ENCODE data around the gene BTBD3. TPM values are rescaled to one million over a fixed set of nuclear protein-coding genes. Genes with fewer than 3 reads are reported as not detected.
A peak's percentile ranks its signal among the peaks of the same experiment; 100 is the strongest.

The BTBD3 gene
- total RNA-seq, 2 donors from 2014 or later, result 81.7 to 115 TPM

- Mint-ChIP-seq H3K4me1 (peaks cover 17% of the 10 kb centered on the region), H3K27ac (peak overlapping the region; percentile 36), H3K4me3 (no peak overlapping the region), H3K36me3 (ENCODE audit: low read depth) (peaks cover 41% of the 10 kb centered on the region), H3K27me3 (ENCODE audit: insufficient read depth) (no peaks in the 10 kb centered on the region), H3K9me3 (no peaks in the 10 kb centered on the region)
- Histone ChIP-seq H3K27me3 (ENCODE audit: control insufficient read depth, insufficient read depth, low read length, poor library complexity, severe bottlenecking) (no peaks in the 10 kb centered on the region), H3K36me3 (ENCODE audit: control insufficient read depth, insufficient read depth, low read length) (peaks cover 57% of the 10 kb centered on the region), H3K9ac (ENCODE audit: extremely low read depth, low read length, poor library complexity, severe bottlenecking) (no peak overlapping the region), H3K4me1 (ENCODE audit: control insufficient read depth, insufficient read depth, low read length) (peaks cover 3% of the 10 kb centered on the region), H3K27ac (ENCODE audit: low read depth, low read length) (no peak overlapping the region), H3K4me3 (ENCODE audit: low read length) (no peak overlapping the region), H3K9me3 (ENCODE audit: control insufficient read depth, low read length) (no peaks in the 10 kb centered on the region)
- TF ChIP-seq, protein P1, sequence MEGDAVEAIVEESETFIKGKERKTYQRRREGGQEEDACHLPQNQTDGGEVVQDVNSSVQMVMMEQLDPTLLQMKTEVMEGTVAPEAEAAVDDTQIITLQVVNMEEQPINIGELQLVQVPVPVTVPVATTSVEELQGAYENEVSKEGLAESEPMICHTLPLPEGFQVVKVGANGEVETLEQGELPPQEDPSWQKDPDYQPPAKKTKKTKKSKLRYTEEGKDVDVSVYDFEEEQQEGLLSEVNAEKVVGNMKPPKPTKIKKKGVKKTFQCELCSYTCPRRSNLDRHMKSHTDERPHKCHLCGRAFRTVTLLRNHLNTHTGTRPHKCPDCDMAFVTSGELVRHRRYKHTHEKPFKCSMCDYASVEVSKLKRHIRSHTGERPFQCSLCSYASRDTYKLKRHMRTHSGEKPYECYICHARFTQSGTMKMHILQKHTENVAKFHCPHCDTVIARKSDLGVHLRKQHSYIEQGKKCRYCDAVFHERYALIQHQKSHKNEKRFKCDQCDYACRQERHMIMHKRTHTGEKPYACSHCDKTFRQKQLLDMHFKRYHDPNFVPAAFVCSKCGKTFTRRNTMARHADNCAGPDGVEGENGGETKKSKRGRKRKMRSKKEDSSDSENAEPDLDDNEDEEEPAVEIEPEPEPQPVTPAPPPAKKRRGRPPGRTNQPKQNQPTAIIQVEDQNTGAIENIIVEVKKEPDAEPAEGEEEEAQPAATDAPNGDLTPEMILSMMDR (conservative IDR thresholded peaks at IDR 0.05), result no peak
- DNase-seq, result no peak
- 90 to 91% methylated on average over 2 to 4 of the region's 4 CpGs for WGBS, 2 experiments (ENCODE audit: insufficient coverage in 1 of 2, insufficient read length in 1 of 2)
These were observed 8.8 kb downstream of the BTBD3 start for GRCh38 chr20:11926292-11926998.

DNA sequence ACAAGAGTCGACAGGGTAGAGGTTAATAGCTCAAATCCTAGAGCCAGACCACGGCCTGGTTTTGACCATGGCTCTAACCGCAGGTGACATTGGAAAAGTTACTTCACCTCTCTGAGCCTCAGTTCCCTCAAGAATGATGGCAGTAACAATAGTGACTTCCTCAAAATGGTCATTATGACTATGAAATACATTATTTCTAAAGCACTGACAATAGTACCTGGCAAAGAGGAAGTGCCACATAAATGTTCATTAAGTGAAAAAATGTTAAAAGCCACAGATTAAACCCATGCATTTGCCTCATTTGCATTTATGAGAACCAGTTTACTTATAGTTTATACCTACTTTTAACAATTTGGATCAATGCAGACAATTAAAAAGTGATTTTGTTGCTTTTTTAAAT lies 12.3 kb downstream of the BTBD3 start:
- H3K9ac ChIP-seq (ENCODE audit: extremely low read depth, low read length, poor library complexity, severe bottlenecking), result no peak overlapping the region
- H3K27me3 ChIP-seq (ENCODE audit: control insufficient read depth, insufficient read depth, low read length, poor library complexity, severe bottlenecking), result no peaks in the 10 kb centered on the region
- H3K4me1 ChIP-seq (ENCODE audit: control insufficient read depth, insufficient read depth, low read length), result peaks cover 3% of the 10 kb centered on the region
- peaks cover 4% of the 10 kb centered on the region for H3K27me3 Mint-ChIP-seq (ENCODE audit: insufficient read depth)
- no peak overlapping the region for H3K27ac ChIP-seq (ENCODE audit: low read depth, low read length)
- no peak overlapping the region for H3K4me3 Mint-ChIP-seq
- H3K9me3 Mint-ChIP-seq, result no peaks in the 10 kb centered on the region
- H3K27ac Mint-ChIP-seq, result no peak overlapping the region
- no peak for DNase-seq
- TF ChIP-seq, protein P1 (conservative IDR thresholded peaks at IDR 0.05), result no peak
- no peaks in the 10 kb centered on the region for H3K9me3 ChIP-seq (ENCODE audit: control insufficient read depth, low read length)
- H3K36me3 Mint-ChIP-seq (ENCODE audit: low read depth), result peaks cover 14% of the 10 kb centered on the region
- 88 to 93% methylated on average over 2 to 3 of the region's 3 CpGs for WGBS, 2 experiments (ENCODE audit: insufficient coverage in 1 of 2, insufficient read length in 1 of 2)
- H3K36me3 ChIP-seq (ENCODE audit: control insufficient read depth, insufficient read depth, low read length), result peaks cover 27% of the 10 kb centered on the region
- no peak overlapping the region for H3K4me3 ChIP-seq (ENCODE audit: low read length)
- H3K4me1 Mint-ChIP-seq, result peaks cover 17% of the 10 kb centered on the region

- TF ChIP-seq, protein P1 (conservative IDR thresholded peaks at IDR 0.05), result no peak
- H3K36me3 ChIP-seq (ENCODE audit: control insufficient read depth, insufficient read depth, low read length), result no peaks in the 10 kb centered on the region
These were observed 17.8 kb downstream of the BTBD3 start for GRCh38 chr20:11935212-11936154.

More at GRCh38 chr20:11935212-11936154, 17.8 kb downstream of the BTBD3 start:
- Histone ChIP-seq H3K4me1 (ENCODE audit: control insufficient read depth, insufficient read depth, low read length) (peaks cover 4% of the 10 kb centered on the region), H3K27ac (ENCODE audit: low read depth, low read length) (no peak overlapping the region), H3K9ac (ENCODE audit: extremely low read depth, low read length, poor library complexity, severe bottlenecking) (no peak overlapping the region), H3K9me3 (ENCODE audit: control insufficient read depth, low read length) (no peaks in the 10 kb centered on the region), H3K27me3 (ENCODE audit: control insufficient read depth, insufficient read depth, low read length, poor library complexity, severe bottlenecking) (no peaks in the 10 kb centered on the region), H3K4me3 (ENCODE audit: low read length) (no peak overlapping the region)
- Mint-ChIP-seq H3K36me3 (ENCODE audit: low read depth) (no peaks in the 10 kb centered on the region), H3K9me3 (no peaks in the 10 kb centered on the region), H3K4me1 (peaks cover 15% of the 10 kb centered on the region), H3K4me3 (no peak overlapping the region), H3K27me3 (ENCODE audit: insufficient read depth) (peaks cover 7% of the 10 kb centered on the region), H3K27ac (no peak overlapping the region)
- DNase-seq, result no peak
- WGBS, 2 experiments (ENCODE audit: insufficient coverage in 1 of 2, insufficient read length in 1 of 2), result 96 to 100% methylated on average over 7 to 8 of the region's 8 CpGs
